Astrocyte (in vitro differentiated cells and primary cell): ENCODE measurements around the gene PIK3C2B.

Experiments
- EZH2 ChIP-seq: IDR thresholded peaks from 2 replicates; pipeline ENCODE4 v1.6.1; 2012; ENCODE audit warnings: mild to moderate bottlenecking, low read length, inconsistent platforms; ENCODE audit not compliant: insufficient read depth
- TF ChIP-seq, protein P1 (sequence below): IDR thresholded peaks from 2 replicates; pipeline ENCODE4 v1.5.1; 2011; ENCODE audit warnings: low read depth, mild to moderate bottlenecking, inconsistent platforms, low read length, moderate library complexity; ENCODE audit not compliant: insufficient read depth

DNA sequence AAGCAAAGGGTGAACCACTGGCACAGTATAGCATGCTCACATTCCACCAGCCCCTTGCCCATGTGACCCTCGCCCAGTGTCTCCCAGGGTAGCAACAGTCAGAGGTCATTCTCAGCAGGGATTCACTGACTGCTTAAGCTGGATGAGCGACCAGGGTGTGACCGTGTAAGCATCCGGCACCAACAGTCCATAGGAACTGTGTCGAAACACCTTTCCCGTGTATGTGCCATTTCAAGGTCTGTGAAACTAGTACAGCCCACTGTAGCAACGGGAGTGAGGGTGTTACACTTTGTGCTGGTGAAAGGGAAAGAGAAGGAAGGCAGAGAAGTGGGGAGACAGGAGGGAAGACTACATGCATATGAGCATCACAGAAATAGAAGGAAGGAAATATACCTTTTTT is 10.8 kb downstream of the PIK3C2B start:
- TF ChIP-seq, protein P1, sequence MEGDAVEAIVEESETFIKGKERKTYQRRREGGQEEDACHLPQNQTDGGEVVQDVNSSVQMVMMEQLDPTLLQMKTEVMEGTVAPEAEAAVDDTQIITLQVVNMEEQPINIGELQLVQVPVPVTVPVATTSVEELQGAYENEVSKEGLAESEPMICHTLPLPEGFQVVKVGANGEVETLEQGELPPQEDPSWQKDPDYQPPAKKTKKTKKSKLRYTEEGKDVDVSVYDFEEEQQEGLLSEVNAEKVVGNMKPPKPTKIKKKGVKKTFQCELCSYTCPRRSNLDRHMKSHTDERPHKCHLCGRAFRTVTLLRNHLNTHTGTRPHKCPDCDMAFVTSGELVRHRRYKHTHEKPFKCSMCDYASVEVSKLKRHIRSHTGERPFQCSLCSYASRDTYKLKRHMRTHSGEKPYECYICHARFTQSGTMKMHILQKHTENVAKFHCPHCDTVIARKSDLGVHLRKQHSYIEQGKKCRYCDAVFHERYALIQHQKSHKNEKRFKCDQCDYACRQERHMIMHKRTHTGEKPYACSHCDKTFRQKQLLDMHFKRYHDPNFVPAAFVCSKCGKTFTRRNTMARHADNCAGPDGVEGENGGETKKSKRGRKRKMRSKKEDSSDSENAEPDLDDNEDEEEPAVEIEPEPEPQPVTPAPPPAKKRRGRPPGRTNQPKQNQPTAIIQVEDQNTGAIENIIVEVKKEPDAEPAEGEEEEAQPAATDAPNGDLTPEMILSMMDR, result no peak
- TF ChIP-seq EZH2, result no peak
